Keratinocyte (primary cell): ENCODE measurements around the gene P2RX1. TPM values are rescaled to one million over a fixed set of nuclear protein-coding genes. Genes with fewer than 3 reads are reported as not detected.

Experiments used
- DNase-seq: peaks from one replicate; pipeline ENCODE4 v3.0.0-alpha.2; 2011; ENCODE audit warnings: low read depth, missing footprints, low spot score
- FAIRE-seq: peaks from 2 replicates; lab custom pipeline; 2011; peaks lifted over from hg19 to GRCh38; lab: Jason Lieb, UNC
- H2AFZ ChIP-seq: 2 replicates; pipeline ENCODE4 v1.6.0; 2012; ENCODE audit warnings: low read length, control low read depth, inconsistent platforms; ENCODE audit not compliant: control insufficient read depth
- H3K27ac ChIP-seq: 2 replicates; pipeline ENCODE4 v1.5.1; 2011; ENCODE audit warnings: low read length; ENCODE audit not compliant: control insufficient read depth, insufficient read depth
- H3K27me3 ChIP-seq: 3 replicates; pipeline ENCODE4 v1.6.0; 2011; ENCODE audit warnings: low read length; ENCODE audit not compliant: control insufficient read depth, insufficient read depth; ENCODE audit errors: extremely low read depth
- H3K36me3 ChIP-seq, 2 experiments: 2 replicates in 1 of 2; 3 replicates in 1 of 2; pipeline ENCODE4 v1.5.1; 2011; ENCODE audit warnings: low read length in 2 of 2, mild to moderate bottlenecking in 1 of 2; ENCODE audit not compliant: control insufficient read depth in 2 of 2, insufficient read depth in 2 of 2; ENCODE audit errors: extremely low read depth in 1 of 2
- H3K4me1 ChIP-seq: 3 replicates; pipeline ENCODE4 v1.5.1; 2011; ENCODE audit warnings: low read length; ENCODE audit not compliant: control insufficient read depth, insufficient read depth; ENCODE audit errors: extremely low read depth
- H3K4me2 ChIP-seq: 3 replicates; pipeline ENCODE4 v1.6.0; 2011; ENCODE audit warnings: low read depth, low read length; ENCODE audit not compliant: control insufficient read depth, insufficient read depth; ENCODE audit errors: extremely low read depth
- H3K4me3 ChIP-seq, 3 experiments: fragments of 200-600 bp in 1 of 3; sonication (generic) in 1 of 3; 2 replicates in 2 of 3; 3 replicates in 1 of 3; pipeline ENCODE4 v1.5.1; 2011 to 2016; ENCODE audit warnings: low read length in 3 of 3, mild to moderate bottlenecking in 3 of 3, control low read depth in 2 of 3, inconsistent platforms in 1 of 3, low read depth in 1 of 3, mixed read lengths in 1 of 3, mixed run types in 1 of 3, moderate library complexity in 1 of 3; ENCODE audit not compliant: control insufficient read depth in 2 of 3, insufficient read depth in 2 of 3; ENCODE audit errors: extremely low read depth in 1 of 3
- H3K79me2 ChIP-seq: 2 replicates; pipeline ENCODE4 v1.6.0; 2012; ENCODE audit warnings: low read length; ENCODE audit not compliant: control insufficient read depth, insufficient read depth
- H3K9ac ChIP-seq: 3 replicates; pipeline ENCODE4 v1.6.0; 2011; ENCODE audit warnings: low read length; ENCODE audit not compliant: control insufficient read depth, insufficient read depth; ENCODE audit errors: extremely low read depth
- H3K9me1 ChIP-seq: 3 replicates; pipeline ENCODE4 v1.6.0; 2011; ENCODE audit warnings: low read length; ENCODE audit not compliant: control insufficient read depth, insufficient read depth; ENCODE audit errors: extremely low read depth
- H3K9me3 ChIP-seq: 2 replicates; pipeline ENCODE4 v1.5.1; 2012; ENCODE audit warnings: low read depth, low read length; ENCODE audit not compliant: control insufficient read depth
- H4K20me1 ChIP-seq: 3 replicates; pipeline ENCODE4 v1.6.0; 2011; ENCODE audit warnings: low read length; ENCODE audit not compliant: control insufficient read depth, insufficient read depth; ENCODE audit errors: extremely low read depth
- CTCF ChIP-seq, 3 experiments: IDR thresholded peaks in 1 of 3; conservative IDR thresholded peaks in 1 of 3; optimal IDR thresholded peaks in 1 of 3; 2 replicates in 2 of 3; 3 replicates in 1 of 3; pipeline versions ENCODE3 to v1.5.1; 2011; ENCODE audit warnings: low read length in 3 of 3, mild to moderate bottlenecking in 3 of 3, moderate library complexity in 2 of 3, control low read depth in 1 of 3, inconsistent platforms in 1 of 3; ENCODE audit not compliant: insufficient read depth in 2 of 3; ENCODE audit errors: extremely low read depth in 1 of 3
- EZH2 ChIP-seq: IDR thresholded peaks from one replicate; pipeline ENCODE4 v1.6.1; 2012; ENCODE audit warnings: inconsistent platforms, mild to moderate bottlenecking, low read length, moderate library complexity
- dilution Hi-C: fragments of 300-500 bp; cut with MboI; formaldehyde crosslinking; loops from one replicate; pipeline ENCODE4 v1.7.0; 2020; ENCODE audit warnings: low sequenced_read_pairs; ENCODE audit not compliant: extremely low pct_ligation_motif_present
- polyA plus RNA-seq, 5 experiments: library from polyadenylated mRNA; depleted of rRNA in 3 of 5; stranded (reverse) in 3 of 5; stranded (forward) in 1 of 5; unstranded in 1 of 5; fragments of >200 nt; gene quantifications; 1 replicate in 1 of 5; 2 replicates in 3 of 5; 3 replicates in 1 of 5; pipeline versions ENCODE4 v1.2.1 to v1.2.3, GENCODE V29; 2011 to 2012; ENCODE audit warnings: missing spikeins in 2 of 5, low read depth in 1 of 5, low replicate concordance in 1 of 5

P2RX1 gene
- polyA plus RNA-seq, 1 donor (not counting 4 experiments of a cell fraction or from before 2014, with no cell fraction given): not detected

GRCh38 chr17:3953542-3953941, 37.3 kb upstream of the P2RX1 start:
- no peak for TF ChIP-seq CTCF (optimal IDR thresholded peaks at IDR 0.05 in 1 of 3, IDR thresholded peaks at IDR 0.05 in 1 of 3, conservative IDR thresholded peaks at IDR 0.05 in 1 of 3; ENCODE audit: extremely low read depth in 1 of 3, insufficient read depth in 2 of 3, low read length in 3 of 3)
- TF ChIP-seq EZH2: no peak
- dilution Hi-C loops: no loop called here
- FAIRE-seq: no peak

GRCh38 chr17:3952186-3952585, 35.9 kb upstream of the P2RX1 start:
- Histone ChIP-seq H3K4me3 (no peak overlapping the region), H3K79me2 (no peaks in the 10 kb centered on the region), H3K9me3 (no peaks in the 10 kb centered on the region), H3K9me1 (no peaks in the 10 kb centered on the region), H3K4me2 (no peak overlapping the region), H3K27ac (no peak overlapping the region), H3K27me3 (no peaks in the 10 kb centered on the region), H3K4me1 (no peaks in the 10 kb centered on the region), H2AFZ (no peak overlapping the region), H3K9ac (no peak overlapping the region), H3K36me3 (no peaks in the 10 kb centered on the region), H4K20me1 (no peaks in the 10 kb centered on the region)
- FAIRE-seq (no peak), DNase-seq (no peak)
- TF ChIP-seq EZH2: no peak
- no peak for TF ChIP-seq CTCF (optimal IDR thresholded peaks at IDR 0.05 in 1 of 3, IDR thresholded peaks at IDR 0.05 in 1 of 3, conservative IDR thresholded peaks at IDR 0.05 in 1 of 3; ENCODE audit: extremely low read depth in 1 of 3, insufficient read depth in 2 of 3, low read length in 3 of 3)
- dilution Hi-C loops: no loop called here

More at GRCh38 chr17:3953542-3953941, 37.3 kb upstream of the P2RX1 start:
- no peak overlapping the region for H3K9ac ChIP-seq
- no peak overlapping the region for H3K4me3 ChIP-seq
- H3K9me3 ChIP-seq: no peaks in the 10 kb centered on the region
- H4K20me1 ChIP-seq: no peaks in the 10 kb centered on the region
- no peaks in the 10 kb centered on the region for H3K9me1 ChIP-seq
- no peak overlapping the region for H2AFZ ChIP-seq
- no peaks in the 10 kb centered on the region for H3K27me3 ChIP-seq
- H3K4me2 ChIP-seq: no peak overlapping the region
- no peaks in the 10 kb centered on the region for H3K4me1 ChIP-seq
- no peak for DNase-seq
- no peaks in the 10 kb centered on the region for H3K79me2 ChIP-seq
- H3K27ac ChIP-seq: no peak overlapping the region
- no peaks in the 10 kb centered on the region for H3K36me3 ChIP-seq
